Esophagus squamous epithelium (tissue), 4 donors: ENCODE results near the gene UNKL.

Experiments
- POLR2A ChIP-seq, 4 donors: fragments of 450-650 bp; IDR thresholded peaks; one replicate each; pipeline ENCODE4 v1.6.1; 2017; ENCODE audit warnings: antibody characterized with exemption in 4 of 4, mild to moderate bottlenecking in 4 of 4, moderate library complexity in 3 of 4
- TF ChIP-seq, protein P1 (sequence below), 6 experiments: fragments of 450-650 bp in 4 of 6; fragments of 200-600 bp in 2 of 6; sonication (generic) in 2 of 6; IDR thresholded peaks; one replicate each; pipeline ENCODE4 v1.5.1; 2016 to 2019; ENCODE audit warnings: antibody characterized with exemption in 6 of 6, mild to moderate bottlenecking in 4 of 6, moderate library complexity in 4 of 6

DNA sequence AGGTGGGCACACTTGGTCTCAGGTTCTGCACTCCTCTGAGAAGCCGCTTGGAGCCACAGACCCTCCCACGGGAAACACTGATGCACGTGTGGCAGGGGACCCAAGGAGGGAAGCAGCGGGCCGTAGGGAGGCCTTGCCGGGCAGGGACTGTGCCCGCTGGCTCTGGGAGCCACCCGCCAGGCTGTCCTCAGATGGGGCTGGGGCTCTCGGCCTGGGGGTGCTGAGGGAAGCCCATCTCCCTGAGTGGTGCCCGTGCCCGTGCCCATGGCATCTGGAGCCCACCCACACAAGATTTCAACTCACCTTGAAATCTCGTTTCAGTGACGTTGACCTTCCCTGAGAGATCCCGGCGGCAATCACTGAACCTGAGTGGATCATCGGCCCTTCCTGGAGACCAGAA lies 42.4 kb upstream of the UNKL start:
- TF ChIP-seq, protein P1, sequence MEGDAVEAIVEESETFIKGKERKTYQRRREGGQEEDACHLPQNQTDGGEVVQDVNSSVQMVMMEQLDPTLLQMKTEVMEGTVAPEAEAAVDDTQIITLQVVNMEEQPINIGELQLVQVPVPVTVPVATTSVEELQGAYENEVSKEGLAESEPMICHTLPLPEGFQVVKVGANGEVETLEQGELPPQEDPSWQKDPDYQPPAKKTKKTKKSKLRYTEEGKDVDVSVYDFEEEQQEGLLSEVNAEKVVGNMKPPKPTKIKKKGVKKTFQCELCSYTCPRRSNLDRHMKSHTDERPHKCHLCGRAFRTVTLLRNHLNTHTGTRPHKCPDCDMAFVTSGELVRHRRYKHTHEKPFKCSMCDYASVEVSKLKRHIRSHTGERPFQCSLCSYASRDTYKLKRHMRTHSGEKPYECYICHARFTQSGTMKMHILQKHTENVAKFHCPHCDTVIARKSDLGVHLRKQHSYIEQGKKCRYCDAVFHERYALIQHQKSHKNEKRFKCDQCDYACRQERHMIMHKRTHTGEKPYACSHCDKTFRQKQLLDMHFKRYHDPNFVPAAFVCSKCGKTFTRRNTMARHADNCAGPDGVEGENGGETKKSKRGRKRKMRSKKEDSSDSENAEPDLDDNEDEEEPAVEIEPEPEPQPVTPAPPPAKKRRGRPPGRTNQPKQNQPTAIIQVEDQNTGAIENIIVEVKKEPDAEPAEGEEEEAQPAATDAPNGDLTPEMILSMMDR (IDR thresholded peaks at IDR 0.05), result no peak
- no peak for TF ChIP-seq POLR2A (IDR thresholded peaks at IDR 0.05)
